Endometrium (tissue), 2 donors: ENCODE data around the gene MEGF6.

Experiments used
- FAIRE-seq: peaks from 2 replicates; lab custom pipeline; 2012; peaks lifted over from hg19 to GRCh38; lab: Jason Lieb, UNC
- donor health status: control.
- donor health status: control.

Gene MEGF6

GRCh38 chr1:3520419-3521378 lies 90.6 kb downstream of the MEGF6 start:
- no peak for FAIRE-seq

GRCh38 chr1:3519301-3519885 lies 91.9 kb downstream of the MEGF6 start:
- FAIRE-seq = no peak

- no peak for FAIRE-seq
Measured at GRCh38 chr1:3518756-3519155, 92.6 kb downstream of the MEGF6 start.

- no peak for FAIRE-seq
Measured at GRCh38 chr1:3518256-3518655, 93.1 kb downstream of the MEGF6 start.

GRCh38 chr1:3516911-3517675 lies 94.2 kb downstream of the MEGF6 start:
- no peak for FAIRE-seq

- FAIRE-seq = no peak
Measured at GRCh38 chr1:3516481-3516869, 94.8 kb downstream of the MEGF6 start.

GRCh38 chr1:3515774-3516480 lies 95.4 kb downstream of the MEGF6 start:
- no peak for FAIRE-seq

- no peak for FAIRE-seq
Measured at GRCh38 chr1:3515272-3515671, 96.0 kb downstream of the MEGF6 start.

- no peak for FAIRE-seq
Measured at GRCh38 chr1:3514404-3514803, 96.9 kb downstream of the MEGF6 start.

GRCh38 chr1:3511856-3512255 lies 99.5 kb downstream of the MEGF6 start:
- FAIRE-seq = no peak

GRCh38 chr1:3511306-3511705 lies 100.0 kb downstream of the MEGF6 start:
- no peak for FAIRE-seq

GRCh38 chr1:3510956-3511250 lies 100.4 kb downstream of the MEGF6 start:
- no peak for FAIRE-seq

- no peak for FAIRE-seq
Measured at GRCh38 chr1:3510136-3510955, 101.0 kb downstream of the MEGF6 start.

- FAIRE-seq = no peak
Measured at GRCh38 chr1:3509721-3510120, 101.6 kb downstream of the MEGF6 start.

- no peak for FAIRE-seq
Measured at GRCh38 chr1:3508757-3509415, 102.4 kb downstream of the MEGF6 start.

- FAIRE-seq = no peak
Measured at GRCh38 chr1:3507636-3508275, 103.6 kb downstream of the MEGF6 start.

- no peak for FAIRE-seq
Measured at GRCh38 chr1:3506943-3507342, 104.4 kb downstream of the MEGF6 start.

GRCh38 chr1:3506041-3506440 lies 105.3 kb downstream of the MEGF6 start:
- no peak for FAIRE-seq

GRCh38 chr1:3505161-3505560 lies 106.1 kb downstream of the MEGF6 start:
- no peak for FAIRE-seq

- FAIRE-seq = no peak
Measured at GRCh38 chr1:3504822-3505153, 106.5 kb downstream of the MEGF6 start.
